Activated CD4-positive, alpha-beta T cell treated with anti-CD3 and anti-CD28 coated beads, Interleukin-2, amount 50 U/mL, for 48 hours (primary cell): ENCODE measurements around the gene TMEM176B.
A peak's percentile ranks its signal among the peaks of the same experiment; 100 is the strongest.

Experiments used
- DNase-seq, 2 experiments: peaks; one replicate each; pipeline ENCODE4 v3.0.0-alpha.2; 2020

Gene TMEM176B

GRCh38 chr7:150746921-150747320, 53.2 kb downstream of the TMEM176B start:
- peak in 1 of 2 experiments; percentile 28 for DNase-seq

GRCh38 chr7:150745876-150746275, 54.3 kb downstream of the TMEM176B start:
- no peak for DNase-seq

GRCh38 chr7:150745086-150745485, 55.1 kb downstream of the TMEM176B start:
- DNase-seq = no peak

GRCh38 chr7:150744041-150744656, 56.0 kb downstream of the TMEM176B start:
- DNase-seq = no peak

- DNase-seq = peak; percentile 57 to 66
Measured at GRCh38 chr7:150742286-150742968, 57.7 kb downstream of the TMEM176B start.
